GM23338 (cell line): Measurements from ENCODE around the gene TNNI3. TPM values are rescaled to one million over a fixed set of nuclear protein-coding genes. Genes with fewer than 3 reads are reported as not detected.

Experiments
- ATAC-seq: fragments of 200-7000 bp; cut with Tn5 transposase; 3 replicates; pipeline ENCODE4 v1.9.1; 2020
- DNase-seq: peaks from one replicate; pipeline ENCODE4 v3.0.0-alpha.2; 2015; ENCODE audit warnings: low spot score
- H2AFZ ChIP-seq: fragments of 200-600 bp; sonication (generic); 2 replicates; pipeline ENCODE4 v1.8.0; 2016; ENCODE audit warnings: antibody characterized with exemption, mild to moderate bottlenecking, moderate library complexity
- H3F3A ChIP-seq: fragments of 200-600 bp; sonication (generic); replicated peaks from 2 replicates; pipeline ENCODE4 v1.8.0; 2017; ENCODE audit warnings: antibody characterized with exemption, mixed run types, low read depth
- H3K27ac ChIP-seq: fragments of 200-600 bp; sonication (generic); 2 replicates; pipeline ENCODE4 v1.6.1; 2016; ENCODE audit warnings: low read depth
- H3K27me3 ChIP-seq: fragments of 200-600 bp; sonication (generic); 2 replicates; pipeline ENCODE4 v1.8.0; 2016; ENCODE audit warnings: mild to moderate bottlenecking, mixed run types, moderate library complexity; ENCODE audit not compliant: insufficient read depth
- H3K36me3 ChIP-seq: fragments of 200-600 bp; sonication (generic); 2 replicates; pipeline ENCODE4 v1.8.0; 2016; ENCODE audit warnings: mild to moderate bottlenecking; ENCODE audit not compliant: insufficient read depth
- H3K4me1 ChIP-seq: fragments of 200-600 bp; sonication (generic); 2 replicates; pipeline ENCODE4 v1.8.0; 2016; ENCODE audit warnings: mild to moderate bottlenecking, moderate library complexity; ENCODE audit not compliant: insufficient read depth
- H3K4me2 ChIP-seq: fragments of 200-600 bp; sonication (generic); 2 replicates; pipeline ENCODE4 v1.7.1; 2017; ENCODE audit warnings: mixed run types
- H3K4me3 ChIP-seq: fragments of 200-600 bp; sonication (generic); 2 replicates; pipeline ENCODE4 v1.6.1; 2016; ENCODE audit warnings: mixed run types
- H3K79me2 ChIP-seq: fragments of 200-600 bp; sonication (generic); replicated peaks from 2 replicates; pipeline ENCODE4 v1.8.0; 2017; ENCODE audit warnings: mild to moderate bottlenecking; ENCODE audit not compliant: insufficient read depth
- H3K9me2 ChIP-seq: fragments of 200-600 bp; sonication (generic); 2 replicates; pipeline ENCODE4 v1.8.0; 2017; ENCODE audit not compliant: insufficient read depth
- H4K20me1 ChIP-seq: fragments of 200-600 bp; sonication (generic); replicated peaks from 2 replicates; pipeline ENCODE4 v1.8.0; 2017; ENCODE audit warnings: mild to moderate bottlenecking; ENCODE audit not compliant: insufficient read depth
- H3K27ac Mint-ChIP-seq: 2 replicates; pipeline ENCODE4 v1.8.0; 2020; ENCODE audit warnings: inconsistent platforms, mild to moderate bottlenecking, moderate library complexity, mixed read lengths
- H3K27me3 Mint-ChIP-seq: 3 replicates; pipeline ENCODE4 v1.8.0; 2022; ENCODE audit warnings: low read depth, mild to moderate bottlenecking, moderate library complexity, mixed read lengths, inconsistent platforms; ENCODE audit not compliant: insufficient read depth, poor library complexity
- H3K36me3 Mint-ChIP-seq: 3 replicates; pipeline ENCODE4 v1.8.0; 2021; ENCODE audit warnings: low read depth, mild to moderate bottlenecking, inconsistent platforms, moderate library complexity, mixed read lengths
- H3K4me1 Mint-ChIP-seq: 3 replicates; pipeline ENCODE4 v1.8.0; 2020; ENCODE audit warnings: mild to moderate bottlenecking, inconsistent platforms, mixed read lengths
- H3K4me3 Mint-ChIP-seq: 3 replicates; pipeline ENCODE4 v1.8.0; 2021; ENCODE audit warnings: moderate library complexity, mild to moderate bottlenecking, inconsistent platforms, mixed read lengths
- H3K9me3 Mint-ChIP-seq: 3 replicates; pipeline ENCODE4 v1.8.0; 2020; ENCODE audit warnings: moderate library complexity, mild to moderate bottlenecking, inconsistent platforms, mixed read lengths
- CREB1 ChIP-seq: fragments of 250-450 bp; sonication (Bioruptor Pico); IDR thresholded peaks from 2 replicates; pipeline ENCODE4 v1.5.0; 2020; ENCODE audit warnings: low read depth, mild to moderate bottlenecking, moderate library complexity
- CTCF ChIP-seq, 2 experiments: fragments of 200-600 bp in 1 of 2; sonication (generic) in 1 of 2; conservative IDR thresholded peaks; 2 replicates each; pipeline versions ENCODE4 v1.5.1 to v1.6.1; 2016 to 2017; ENCODE audit warnings: antibody characterized with exemption in 2 of 2, low read depth in 2 of 2, mild to moderate bottlenecking in 2 of 2, moderate library complexity in 1 of 2
- EZH2 ChIP-seq: fragments of 200-600 bp; sonication (generic); IDR thresholded peaks from one replicate; pipeline ENCODE4 v1.8.0; 2017; ENCODE audit warnings: antibody characterized with exemption, mild to moderate bottlenecking, low read depth; ENCODE audit not compliant: unreplicated experiment
- EZH2phosphoT487 ChIP-seq: fragments of 200-600 bp; sonication (generic); IDR thresholded peaks from one replicate; pipeline ENCODE4 v1.8.1; 2018; ENCODE audit warnings: antibody characterized with exemption; ENCODE audit not compliant: unreplicated experiment
- JUNB ChIP-seq: IDR thresholded peaks from one replicate; pipeline ENCODE4 v1.6.1; 2016; ENCODE audit warnings: antibody characterized with exemption; ENCODE audit not compliant: unreplicated experiment
- POLR2AphosphoS5 ChIP-seq: IDR thresholded peaks from 2 replicates; pipeline ENCODE4 v1.6.1; 2016; ENCODE audit warnings: antibody characterized with exemption, low read depth
- REST ChIP-seq: IDR thresholded peaks from one replicate; pipeline ENCODE4 v1.6.1; 2018; ENCODE audit warnings: antibody characterized with exemption; ENCODE audit not compliant: unreplicated experiment
- STAT1 ChIP-seq: IDR thresholded peaks from one replicate; pipeline ENCODE4 v1.6.1; 2016; ENCODE audit warnings: antibody characterized with exemption; ENCODE audit not compliant: unreplicated experiment
- ZNF114 ChIP-seq: fragments of 250-450 bp; sonication (Bioruptor Pico); IDR thresholded peaks from 2 replicates; pipeline ENCODE4 v1.5.0; 2020; ENCODE audit warnings: mild to moderate bottlenecking, moderate library complexity
- ZNF331 ChIP-seq: fragments of 250-450 bp; sonication (Bioruptor Pico); IDR thresholded peaks from 2 replicates; pipeline ENCODE4 v1.5.0; 2020; ENCODE audit warnings: low read depth, mild to moderate bottlenecking, moderate library complexity
- polyA plus RNA-seq: library from polyadenylated mRNA; unstranded; fragments of >200 nt; fragmentation: Nextera tagmentation; extraction: Ambion mirVana; gene quantifications from 2 replicates; pipeline ENCODE4 v1.2.1, GENCODE V29; 2016
- total RNA-seq: library from RNA; depleted of rRNA; stranded (reverse); fragments of >200 nt; shearing (Covaris generic); gene quantifications from 2 replicates; pipeline ENCODE4 v1.2.3, GENCODE V29; 2014
- TF ChIP-seq, protein P1 (sequence below): IDR thresholded peaks from 2 replicates; pipeline ENCODE4 v1.6.1; 2016; ENCODE audit warnings: antibody characterized with exemption

The TNNI3 gene
- total and polyA plus RNA-seq, 2 experiments from 2014 or later: 21.5 to 150 TPM

DNA sequence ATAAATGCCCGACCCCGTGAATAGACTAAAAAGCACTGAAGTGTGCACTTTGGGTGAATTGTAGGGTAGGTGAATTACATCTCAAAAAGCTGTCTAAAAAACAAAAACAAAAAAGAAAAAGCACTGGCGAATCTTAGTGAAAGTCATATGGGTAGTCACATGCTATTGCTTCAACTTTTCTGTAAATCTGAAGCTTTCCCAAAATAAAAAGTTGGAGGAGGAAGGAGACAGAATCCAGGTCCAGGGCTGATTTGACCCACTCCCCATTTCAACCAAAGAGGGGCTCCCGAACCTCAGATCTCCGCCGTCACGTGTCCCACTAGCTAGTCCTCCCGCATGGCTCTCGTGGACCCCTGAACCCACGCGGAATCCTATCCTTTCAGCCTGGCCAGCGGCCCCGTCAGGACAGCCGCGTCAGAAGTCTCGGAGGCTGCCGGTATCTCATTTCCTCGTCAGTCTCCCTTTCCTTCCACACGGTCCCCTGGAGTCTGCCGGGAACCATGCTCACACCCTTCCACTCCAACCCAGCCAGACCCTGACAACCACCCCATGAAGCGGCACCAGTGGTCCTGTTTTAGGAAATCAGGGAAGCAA lies 46.2 kb downstream of the TNNI3 start:
- Histone ChIP-seq H2AFZ (no peak overlapping the region), H3K4me1 (peaks cover 21% of the 10 kb centered on the region; the same call in 1 of the 2 replicates), H3K4me3 (no peak overlapping the region), H3K27me3 (no peaks in the 10 kb centered on the region), H3K9me2 (no peaks in the 10 kb centered on the region), H3K36me3 (no peaks in the 10 kb centered on the region), H3K27ac (no peak overlapping the region), H3K4me2 (no peak overlapping the region), H4K20me1 (peaks cover 32% of the 10 kb centered on the region), H3K79me2 (peaks cover 35% of the 10 kb centered on the region), H3F3A (no peaks in the 10 kb centered on the region; the same call in 1 of the 2 replicates)
- no peaks in the 10 kb centered on the region; the same call in 2 of the 3 replicates for H3K9me3 Mint-ChIP-seq
- H3K4me1 Mint-ChIP-seq: peaks cover 25% of the 10 kb centered on the region
- no peak overlapping the region; the same call in 1 of the 2 replicates for H3K27ac Mint-ChIP-seq
- no peak for ATAC-seq
- TF ChIP-seq, protein P1, sequence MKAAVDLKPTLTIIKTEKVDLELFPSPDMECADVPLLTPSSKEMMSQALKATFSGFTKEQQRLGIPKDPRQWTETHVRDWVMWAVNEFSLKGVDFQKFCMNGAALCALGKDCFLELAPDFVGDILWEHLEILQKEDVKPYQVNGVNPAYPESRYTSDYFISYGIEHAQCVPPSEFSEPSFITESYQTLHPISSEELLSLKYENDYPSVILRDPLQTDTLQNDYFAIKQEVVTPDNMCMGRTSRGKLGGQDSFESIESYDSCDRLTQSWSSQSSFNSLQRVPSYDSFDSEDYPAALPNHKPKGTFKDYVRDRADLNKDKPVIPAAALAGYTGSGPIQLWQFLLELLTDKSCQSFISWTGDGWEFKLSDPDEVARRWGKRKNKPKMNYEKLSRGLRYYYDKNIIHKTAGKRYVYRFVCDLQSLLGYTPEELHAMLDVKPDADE: no peak
- TF ChIP-seq CTCF (conservative IDR thresholded peaks at IDR 0.05; ENCODE audit: low read depth in 2 of 2) (no peak), CREB1 (no peak), JUNB (no peak), EZH2phosphoT487 (no peak), POLR2AphosphoS5 (no peak), EZH2 (no peak), STAT1 (no peak), REST (no peak), ZNF331 (CRISPR knock-in tag) (no peak), ZNF114 (no peak)
- H3K36me3 Mint-ChIP-seq: peaks cover 13% of the 10 kb centered on the region; the same call in 2 of the 3 replicates
- DNase-seq: no peak
- no peak overlapping the region for H3K4me3 Mint-ChIP-seq
- H3K27me3 Mint-ChIP-seq: peaks cover 3% of the 10 kb centered on the region
